ENCODE data around the gene C6orf136.

The C6orf136 gene

DNA sequence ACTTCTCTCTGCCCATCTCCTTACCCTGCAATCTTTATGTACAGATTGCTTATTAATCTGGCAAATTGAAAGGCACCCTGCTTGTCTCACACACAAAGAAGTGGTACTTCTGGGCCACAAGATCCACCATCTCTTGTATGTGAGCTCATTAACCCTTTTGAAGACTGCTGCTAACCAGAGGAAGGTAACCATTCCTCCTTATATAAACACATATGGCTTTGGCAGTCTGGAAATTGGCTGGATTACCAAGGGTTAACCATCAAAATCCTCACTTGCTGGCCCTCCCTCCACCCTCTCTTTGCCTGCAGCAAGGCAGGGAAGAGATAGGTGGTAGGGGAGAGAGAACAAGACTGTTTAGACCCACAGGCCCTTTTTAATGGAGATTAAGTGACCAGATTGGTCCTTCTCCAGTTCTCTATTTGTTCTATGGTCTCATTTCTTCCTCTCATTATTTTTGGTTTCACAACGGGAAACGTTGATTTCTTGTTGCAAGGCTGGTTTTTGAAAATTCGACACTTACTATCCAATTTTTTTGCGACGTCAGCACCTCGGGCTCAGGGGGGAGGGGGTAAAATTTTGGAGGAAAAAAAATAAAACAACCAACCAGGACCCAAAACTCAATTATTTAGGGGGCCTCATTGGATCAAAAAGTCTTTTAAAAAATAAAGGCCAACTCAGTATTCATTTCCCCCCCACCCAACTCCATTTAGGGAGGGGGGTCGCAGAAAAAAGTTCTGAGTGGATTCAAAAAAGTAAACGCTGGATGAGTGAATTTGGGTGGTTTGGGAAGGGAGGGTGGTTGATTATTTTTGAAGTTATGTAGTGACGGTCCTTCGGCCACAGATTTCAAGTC is 30.7 kb upstream of the C6orf136 start:
- TF ChIP-seq CTCF (IDR thresholded peaks at IDR 0.05; ENCODE audit: low read depth, low read length): no peak
- H3K4me3 ChIP-seq (ENCODE audit: low read depth, low read length): peak overlapping the region; percentile 96
- in situ Hi-C loops (cut with HindIII; ENCODE audit: low sequenced_read_pairs): no loop called here
- DNase-seq (ENCODE audit: low read depth, low spot score): peak; percentile 29

- in situ Hi-C loops (cut with HindIII; ENCODE audit: low sequenced_read_pairs): no loop called here
- no peak for TF ChIP-seq CTCF (IDR thresholded peaks at IDR 0.05; ENCODE audit: low read depth, low read length)
- peak within 1 kb of the TSS; percentile 96 for H3K4me3 ChIP-seq (ENCODE audit: low read depth, low read length)
- peak; percentile 100 for DNase-seq (ENCODE audit: low read depth, low spot score)
These were observed 29.9 kb upstream of the C6orf136 start, which contains the start of gene PPP1R10 for GRCh38 chr6:30616811-30617564. PPP1R10 (minus strand) TSS chr6:30617243; CDS start chr6:30609944, 7,299 bp downstream.

GRCh38 chr6:30617565-30618269 is 29.2 kb upstream of the C6orf136 start, which contains the start of gene MRPS18B:
MRPS18B (plus strand) TSS chr6:30617840; CDS start chr6:30617866, 26 bp downstream.
- no peak for TF ChIP-seq CTCF (IDR thresholded peaks at IDR 0.05; ENCODE audit: low read depth, low read length)
- DNase-seq (ENCODE audit: low read depth, low spot score): peak; percentile 99
- peak within 1 kb of the TSS; percentile 96 for H3K4me3 ChIP-seq (ENCODE audit: low read depth, low read length)
- in situ Hi-C loops (cut with HindIII; ENCODE audit: low sequenced_read_pairs): no loop called here

- peak overlapping the region; percentile 67 for H3K4me3 ChIP-seq (ENCODE audit: low read depth, low read length)
- TF ChIP-seq CTCF (IDR thresholded peaks at IDR 0.05; ENCODE audit: low read depth, low read length): no peak
- in situ Hi-C loops (cut with HindIII; ENCODE audit: low sequenced_read_pairs): no loop called here
- no peak for DNase-seq (ENCODE audit: low read depth, low spot score)
These were observed 28.6 kb upstream of the C6orf136 start for GRCh38 chr6:30618270-30618797.

GRCh38 chr6:30619561-30619960 is 27.4 kb upstream of the C6orf136 start:
- in situ Hi-C loops (cut with HindIII; ENCODE audit: low sequenced_read_pairs): no loop called here
- no peak overlapping the region for H3K4me3 ChIP-seq (ENCODE audit: low read depth, low read length)
- DNase-seq (ENCODE audit: low read depth, low spot score): no peak
- TF ChIP-seq CTCF (IDR thresholded peaks at IDR 0.05; ENCODE audit: low read depth, low read length): no peak

GRCh38 chr6:30625511-30625910 is 21.4 kb upstream of the C6orf136 start:
- no peak for TF ChIP-seq CTCF (IDR thresholded peaks at IDR 0.05; ENCODE audit: low read depth, low read length)
- no peak for DNase-seq (ENCODE audit: low read depth, low spot score)
- H3K4me3 ChIP-seq (ENCODE audit: low read depth, low read length): no peak overlapping the region
- in situ Hi-C loops (cut with HindIII; ENCODE audit: low sequenced_read_pairs): no loop called here

Measured in astrocyte of the spinal cord (primary cell).